ENCODE results near the gene GLOD4.
"Not testable (repeated sequence)": the region's sequence is repeated elsewhere in the genome, so short reads cannot be mapped to it uniquely, and the experiment has no call there.

GLOD4 gene

DNA sequence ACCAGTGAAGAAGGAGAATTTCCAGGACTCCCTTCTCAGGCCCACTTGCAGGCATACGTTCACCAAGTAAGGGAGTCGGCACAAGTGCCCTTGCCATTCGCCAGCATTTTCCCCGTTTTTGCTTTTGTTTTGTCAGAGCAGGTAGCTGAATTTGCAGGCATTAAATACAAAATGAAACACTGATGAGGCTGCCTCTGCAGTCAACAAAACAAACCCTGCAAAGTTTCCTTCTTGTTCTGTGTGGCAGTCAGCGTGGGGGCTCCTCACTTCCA lies 7.8 kb downstream of the GLOD4 start:
- H3K27ac Mint-ChIP-seq = peak overlapping the region; percentile 93

DNA sequence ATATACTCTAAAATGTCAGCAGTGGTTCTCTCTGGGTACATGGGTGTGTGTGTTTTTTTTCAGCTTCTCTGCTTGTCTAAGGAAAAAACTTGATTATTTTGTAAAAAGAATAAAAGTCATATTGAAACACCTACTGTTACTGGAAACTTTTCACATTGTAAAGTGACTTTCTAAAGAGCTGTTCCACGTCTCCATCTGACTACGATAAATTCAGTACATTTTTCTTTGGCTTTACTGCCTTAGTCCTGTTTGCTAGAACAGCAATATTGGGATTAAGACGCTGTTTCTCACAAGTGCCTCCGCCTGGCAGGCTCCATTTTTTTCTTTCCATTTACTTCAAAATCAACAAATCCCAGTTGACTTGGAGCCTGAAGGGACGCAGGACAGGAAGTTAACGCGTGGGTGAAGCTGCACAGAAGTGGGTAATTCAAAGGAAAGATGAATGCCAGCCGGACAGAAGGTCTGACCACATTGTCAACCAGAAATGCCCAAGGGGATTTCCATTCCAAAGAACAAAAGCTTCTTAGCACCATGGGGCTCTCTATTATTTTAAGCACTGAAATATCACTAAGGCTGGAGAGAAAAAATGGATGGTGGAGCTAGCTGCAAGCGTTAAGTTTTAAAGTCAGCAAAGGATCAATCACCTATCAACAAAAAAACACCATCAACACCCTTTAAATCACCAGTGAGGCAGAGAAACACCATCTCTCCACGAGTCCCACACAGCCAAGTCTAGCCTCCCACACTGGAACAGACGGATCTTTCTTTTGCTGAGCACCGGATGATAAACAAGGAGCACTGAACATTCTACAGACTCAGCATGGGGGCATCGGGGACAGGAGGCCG lies 8.4 kb downstream of the GLOD4 start:
- no peaks in the 10 kb centered on the region for H3K27me3 Mint-ChIP-seq
- peaks cover 18 to 38% of the 10 kb centered on the region in 2 donors for H3K4me1 Mint-ChIP-seq
- peak; percentile 43 for DNase-seq
- peak overlapping the region; percentile 93 for H3K27ac Mint-ChIP-seq
- H3K9me3 Mint-ChIP-seq = no peaks in the 10 kb centered on the region
- peak; percentile 94 to 95 for ATAC-seq (replicated peaks)
- H3K4me3 Mint-ChIP-seq = peak overlapping the region; percentile 71 to 73
- peaks cover 70 to 83% of the 10 kb centered on the region in 2 donors for H3K36me3 Mint-ChIP-seq

More for the DNA sequence above, 7.8 kb downstream of the GLOD4 start:
- H3K36me3 Mint-ChIP-seq = peaks cover 65 to 77% of the 10 kb centered on the region in 2 donors
- DNase-seq (no peak), ATAC-seq (replicated peaks) (no peak)
- peaks cover 18 to 38% of the 10 kb centered on the region in 2 donors for H3K4me1 Mint-ChIP-seq
- H3K9me3 Mint-ChIP-seq = no peaks in the 10 kb centered on the region
- peak overlapping the region; percentile 71 to 73 for H3K4me3 Mint-ChIP-seq
- no peaks in the 10 kb centered on the region for H3K27me3 Mint-ChIP-seq

GRCh38 chr17:773016-773415 lies 9.1 kb downstream of the GLOD4 start:
- no peak for ATAC-seq (replicated peaks)
- DNase-seq = no peak
- Mint-ChIP-seq H3K27me3 (no peaks in the 10 kb centered on the region), H3K27ac (no peak overlapping the region), H3K4me1 (peaks cover 18 to 38% of the 10 kb centered on the region in 2 donors), H3K4me3 (no peak overlapping the region), H3K36me3 (peaks cover 67 to 81% of the 10 kb centered on the region in 2 donors), H3K9me3 (no peaks in the 10 kb centered on the region)

- no peak for ATAC-seq (replicated peaks)
- Mint-ChIP-seq H3K4me1 (peaks cover under 1 to 2% of the 10 kb centered on the region in 2 donors), H3K27me3 (no peaks in the 10 kb centered on the region), H3K36me3 (peaks cover 45 to 61% of the 10 kb centered on the region in 2 donors), H3K27ac (no peak overlapping the region), H3K9me3 (no peaks in the 10 kb centered on the region), H3K4me3 (no peak overlapping the region)
- DNase-seq = no peak
Observed at GRCh38 chr17:767076-767475, 15.0 kb downstream of the GLOD4 start.

DNA sequence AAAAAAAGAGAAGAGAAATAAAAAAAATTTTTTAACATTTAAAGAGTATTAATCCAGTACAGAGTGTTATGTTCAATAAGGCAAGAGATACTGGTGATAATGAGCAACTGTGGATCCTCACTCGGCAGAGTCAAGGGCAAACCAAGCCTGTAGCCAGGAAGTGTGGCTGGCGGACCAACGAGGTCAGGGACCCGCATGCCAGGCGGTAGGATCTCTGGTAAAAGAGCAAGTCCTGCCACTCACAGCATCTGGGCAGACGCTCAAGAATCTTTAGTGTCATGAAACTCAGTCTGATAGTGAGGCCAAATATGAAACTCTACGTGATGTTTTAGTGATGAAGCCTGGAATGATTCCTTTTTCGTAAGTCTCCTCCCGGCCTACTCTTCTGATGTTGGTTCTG lies 21.7 kb downstream of the GLOD4 start:
- peaks cover 33 to 58% of the 10 kb centered on the region in 2 donors for H3K36me3 Mint-ChIP-seq
- H3K27me3 Mint-ChIP-seq = no peaks in the 10 kb centered on the region
- H3K27ac Mint-ChIP-seq = no peak overlapping the region
- no peak for ATAC-seq (replicated peaks)
- H3K9me3 Mint-ChIP-seq = no peaks in the 10 kb centered on the region
- H3K4me1 Mint-ChIP-seq = peaks cover 0 to 2% of the 10 kb centered on the region in 2 donors
- H3K4me3 Mint-ChIP-seq = no peak overlapping the region
- DNase-seq = no peak

- no peak for ATAC-seq (replicated peaks)
- H3K4me3 Mint-ChIP-seq = no peak overlapping the region
- no peaks in the 10 kb centered on the region for H3K27me3 Mint-ChIP-seq
- H3K4me1 Mint-ChIP-seq = no peaks in the 10 kb centered on the region
- no peaks in the 10 kb centered on the region for H3K9me3 Mint-ChIP-seq
- H3K36me3 Mint-ChIP-seq = peaks cover 29 to 58% of the 10 kb centered on the region in 2 donors
- DNase-seq = no peak
- H3K27ac Mint-ChIP-seq = no peak overlapping the region
Observed at GRCh38 chr17:759964-760363, 22.1 kb downstream of the GLOD4 start.

- H3K27me3 Mint-ChIP-seq; H3K9me3 Mint-ChIP-seq; DNase-seq; H3K4me3 Mint-ChIP-seq; ATAC-seq (replicated peaks): not testable (repeated sequence)
- Mint-ChIP-seq H3K4me1 (peaks cover 10 to 15% of the 10 kb centered on the region in 2 donors), H3K27ac (peak overlapping the region; percentile 70), H3K36me3 (peaks cover 16 to 49% of the 10 kb centered on the region in 2 donors)
Observed at GRCh38 chr17:756010-756567, 26.0 kb downstream of the GLOD4 start.

DNA sequence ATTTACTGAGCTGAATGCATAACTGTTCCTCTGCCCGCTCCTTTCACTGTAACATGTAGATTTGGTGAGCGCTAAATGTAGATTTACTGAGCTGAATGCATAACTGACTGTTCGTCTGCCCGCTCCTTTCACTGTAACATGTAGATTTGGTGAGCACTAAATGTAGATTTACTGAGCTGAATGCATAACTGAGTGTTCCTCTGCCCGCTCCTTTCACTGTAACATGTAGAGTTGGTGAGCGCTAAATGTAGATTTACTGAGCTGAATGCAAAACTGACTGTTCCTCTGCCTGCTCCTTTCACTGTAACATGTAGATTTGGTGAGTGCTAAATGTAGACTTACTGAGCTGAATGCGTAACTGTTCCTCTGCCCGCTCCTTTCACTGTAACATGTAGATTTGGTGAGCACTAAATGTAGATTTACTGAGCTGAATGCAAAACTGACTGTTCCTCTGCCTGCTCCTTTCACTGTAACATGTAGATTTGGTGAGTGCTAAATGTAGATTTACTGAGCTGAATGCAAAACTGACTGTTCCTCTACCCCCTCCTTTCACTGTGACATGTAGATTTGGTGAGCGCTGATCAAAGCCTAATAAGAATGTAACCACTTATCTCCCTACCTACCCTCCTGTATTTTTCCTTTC lies 26.6 kb downstream of the GLOD4 start:
- not testable (repeated sequence) for H3K9me3 Mint-ChIP-seq; H3K4me3 Mint-ChIP-seq; DNase-seq; H3K27me3 Mint-ChIP-seq; ATAC-seq (replicated peaks); H3K27ac Mint-ChIP-seq
- peaks cover 16 to 21% of the 10 kb centered on the region in 2 donors for H3K4me1 Mint-ChIP-seq
- H3K36me3 Mint-ChIP-seq = peaks cover 13 to 45% of the 10 kb centered on the region in 2 donors

- Mint-ChIP-seq H3K9me3 (peaks cover 0 to 5% of the 10 kb centered on the region in 2 donors), H3K27me3 (no peaks in the 10 kb centered on the region), H3K4me1 (peaks cover 29 to 38% of the 10 kb centered on the region in 2 donors), H3K36me3 (peaks cover 14 to 51% of the 10 kb centered on the region in 2 donors), H3K4me3 (peak overlapping the region; percentile 32 to 48), H3K27ac (peak overlapping the region; percentile 49)
- no peak for ATAC-seq (replicated peaks)
- no peak for DNase-seq
Observed at GRCh38 chr17:753418-753817, 28.7 kb downstream of the GLOD4 start.

DNA sequence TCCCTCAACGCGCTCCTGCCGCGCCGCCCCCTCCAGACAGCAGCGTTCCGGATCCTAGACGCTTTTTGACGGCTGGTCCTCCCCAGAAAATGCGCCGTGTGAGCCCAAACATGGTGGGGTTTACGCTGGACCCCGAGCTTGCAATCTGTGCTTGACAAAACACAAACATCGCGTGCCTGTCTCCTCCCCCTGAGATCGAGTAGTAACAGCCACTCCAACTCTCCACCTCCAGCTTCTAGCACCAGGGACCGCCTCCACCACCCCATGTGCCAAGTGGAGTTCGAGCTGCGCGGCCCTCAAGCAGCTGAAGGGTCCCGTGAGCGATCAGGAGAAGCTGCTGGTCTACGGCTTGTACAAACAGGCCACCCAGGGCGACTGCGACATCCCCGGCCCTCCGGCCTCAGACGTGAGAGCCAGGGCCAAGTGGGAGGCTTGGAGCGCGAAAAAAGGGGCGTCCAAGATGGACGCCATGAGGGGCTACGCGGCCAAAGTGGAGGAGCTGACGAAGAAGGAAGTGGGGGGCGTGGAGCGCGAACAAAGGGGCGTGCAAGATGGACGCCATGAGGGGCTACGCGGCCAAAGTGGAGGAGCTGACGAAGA lies 29.4 kb downstream of the GLOD4 start:
- ATAC-seq (replicated peaks) = peak; percentile 44 to 48
- DNase-seq = no peak
- Mint-ChIP-seq H3K9me3 (peaks cover 0 to 5% of the 10 kb centered on the region in 2 donors), H3K36me3 (peaks cover 18 to 58% of the 10 kb centered on the region in 2 donors), H3K4me1 (peaks cover 31 to 45% of the 10 kb centered on the region in 2 donors), H3K27me3 (no peaks in the 10 kb centered on the region), H3K27ac (peak overlapping the region; percentile 100), H3K4me3 (peak overlapping the region; percentile 91 to 95)

DNA sequence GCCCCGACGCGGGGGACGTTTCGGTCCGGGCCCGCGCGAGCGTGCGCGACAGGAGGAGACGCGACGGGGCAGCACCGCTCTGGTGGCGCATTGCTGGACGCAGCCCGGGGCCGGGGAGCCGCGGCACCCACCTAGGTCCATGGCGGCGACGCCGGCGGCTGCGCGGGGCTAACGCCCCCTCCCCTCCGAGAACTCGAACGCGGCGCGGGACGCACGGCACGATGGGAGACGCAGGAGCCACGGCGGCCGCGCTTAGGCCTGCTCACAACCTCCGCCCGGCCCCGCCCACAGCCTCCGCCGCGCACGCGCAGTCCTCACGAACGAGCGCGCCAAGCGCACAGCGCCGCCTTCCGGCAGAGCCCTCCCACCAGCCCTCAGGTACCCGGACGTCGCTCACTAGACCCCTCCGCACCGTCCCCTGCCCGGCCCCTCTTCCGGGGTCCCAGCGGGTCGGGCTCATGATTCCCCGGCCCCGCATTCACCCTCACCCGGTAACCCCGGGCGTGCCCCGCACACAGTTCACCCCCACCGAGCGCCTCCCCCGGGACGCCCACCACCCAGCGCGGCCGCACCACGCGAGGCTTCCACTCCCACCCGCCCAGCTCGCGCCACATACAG lies 30.0 kb downstream of the GLOD4 start, which contains the start of gene GEMIN4:
TSS of gene GEMIN4 (minus strand) at position 263 of the 618 bp plus-strand sequence. CDS start at position 141, 122 bp downstream.
- peaks cover 17 to 60% of the 10 kb centered on the region in 2 donors for H3K36me3 Mint-ChIP-seq
- H3K9me3 Mint-ChIP-seq = peaks cover 0 to 5% of the 10 kb centered on the region in 2 donors
- no peaks in the 10 kb centered on the region for H3K27me3 Mint-ChIP-seq
- peak; percentile 86 to 89 for ATAC-seq (replicated peaks)
- peak; percentile 96 for DNase-seq
- peak within 1 kb of the TSS; percentile 91 to 95 for H3K4me3 Mint-ChIP-seq
- peaks cover 31 to 45% of the 10 kb centered on the region in 2 donors for H3K4me1 Mint-ChIP-seq
- peak within 1 kb of the TSS; percentile 100 for H3K27ac Mint-ChIP-seq

DNA sequence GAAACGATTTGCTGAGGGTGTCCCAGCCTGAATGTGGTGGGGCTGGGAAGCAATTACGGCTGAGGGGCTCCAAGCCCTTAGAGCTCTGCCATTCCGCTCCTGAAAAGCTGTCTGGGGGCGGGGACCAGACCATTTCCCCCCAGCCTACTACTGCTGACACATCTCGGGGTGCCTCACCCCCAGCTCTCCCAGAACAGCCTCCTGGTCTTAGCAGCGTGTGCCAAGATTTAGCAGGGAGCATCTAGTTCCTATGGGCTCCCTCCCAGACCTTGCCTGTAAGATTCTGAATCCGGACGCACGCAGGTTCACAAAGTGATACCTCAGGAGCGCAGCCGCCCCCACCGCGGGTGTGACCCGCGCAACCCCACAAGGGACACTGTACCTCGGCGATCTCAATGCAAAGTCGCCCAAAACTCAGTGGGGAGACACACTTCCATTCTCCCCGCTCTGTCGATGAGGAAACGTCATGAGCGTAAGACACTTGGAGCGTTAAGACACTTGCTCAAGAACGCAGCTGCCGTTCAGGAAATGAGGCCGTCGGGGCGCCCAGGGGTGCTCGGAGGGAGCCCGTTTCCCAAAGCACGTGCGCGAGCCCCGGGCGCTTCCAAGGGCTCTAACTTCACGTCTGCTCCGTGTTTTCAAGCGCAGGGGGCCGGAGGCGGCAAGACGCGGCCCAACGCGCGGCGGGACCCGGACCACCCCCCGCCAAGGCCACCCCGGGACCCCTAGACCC lies 30.6 kb downstream of the GLOD4 start:
- no peaks in the 10 kb centered on the region for H3K27me3 Mint-ChIP-seq
- peaks cover 23 to 59% of the 10 kb centered on the region in 2 donors for H3K36me3 Mint-ChIP-seq
- ATAC-seq (replicated peaks) (peak; percentile 57), DNase-seq (no peak)
- H3K27ac Mint-ChIP-seq = peak overlapping the region; percentile 100
- peaks cover 31 to 45% of the 10 kb centered on the region in 2 donors for H3K4me1 Mint-ChIP-seq
- peak overlapping the region; percentile 91 to 95 for H3K4me3 Mint-ChIP-seq
- H3K9me3 Mint-ChIP-seq = peaks cover 0 to 5% of the 10 kb centered on the region in 2 donors

DNA sequence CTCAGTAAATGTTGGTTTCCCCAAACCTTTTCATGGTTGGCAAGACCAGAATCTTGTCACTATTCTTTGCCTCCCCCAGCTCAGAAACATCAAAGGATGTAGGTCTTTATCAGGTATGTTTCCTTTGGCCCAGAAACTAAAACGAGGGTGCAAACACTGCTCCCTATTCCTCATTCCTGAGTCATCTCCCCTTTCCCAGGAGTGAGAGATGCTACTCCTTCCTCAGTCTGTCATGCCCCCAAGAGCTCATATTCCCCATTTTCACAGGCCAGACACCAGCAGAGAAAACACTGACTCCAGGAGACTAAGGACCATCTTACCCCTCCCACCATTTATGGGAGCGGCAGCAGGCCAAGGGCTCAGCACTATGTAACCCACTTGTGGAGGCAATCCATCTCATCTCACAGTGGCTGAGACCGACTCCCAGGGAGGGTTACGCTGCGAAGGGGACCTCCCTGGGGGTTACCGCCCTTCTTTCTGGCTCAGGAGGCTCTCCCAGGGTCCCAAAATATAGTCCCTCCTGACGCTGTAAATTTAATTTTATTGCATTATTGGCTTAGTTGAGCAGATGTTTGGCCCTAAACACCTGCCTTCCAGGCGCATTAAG lies 31.5 kb downstream of the GLOD4 start:
- Mint-ChIP-seq H3K36me3 (peaks cover 22 to 53% of the 10 kb centered on the region in 2 donors), H3K4me3 (peak overlapping the region; percentile 91 to 95), H3K27me3 (no peaks in the 10 kb centered on the region), H3K27ac (peak overlapping the region; percentile 100), H3K4me1 (peaks cover 34 to 45% of the 10 kb centered on the region in 2 donors), H3K9me3 (peaks cover 0 to 5% of the 10 kb centered on the region in 2 donors)
- no peak for ATAC-seq (replicated peaks)
- no peak for DNase-seq
